Measurements from ENCODE around the gene SH3TC1.

SH3TC1 gene

GRCh38 chr4:8255698-8256441 lies 56.8 kb downstream of the SH3TC1 start:
- POLR2A ChIA-PET, result no interaction called here
- H3K4me3 ChIP-seq (ENCODE audit: low read depth, low read length), result no peak overlapping the region
- TF ChIP-seq CTCF (IDR thresholded peaks at IDR 0.05; ENCODE audit: insufficient read depth, low read length, missing control alignments), result no peak
- DNase-seq (ENCODE audit: low read depth, low spot score), result no peak
- CTCF ChIA-PET, result interaction anchor here (1.2 to 1.4 kb wide), 2 partner anchors 14 to 147 kb away, joined by 3 to 4 read pairs; no protein-coding TSS in a partner anchor

- ChIA-PET CTCF (interaction anchor here (0.7 to 2.3 kb wide), 3 partner anchors 16 to 152 kb away, joined by 3 to 7 read pairs (median 4); no protein-coding TSS in a partner anchor), POLR2A (no interaction called here)
- no peak for TF ChIP-seq CTCF (IDR thresholded peaks at IDR 0.05; ENCODE audit: insufficient read depth, low read length, missing control alignments)
- no peak overlapping the region for H3K4me3 ChIP-seq (ENCODE audit: low read depth, low read length)
- no peak for DNase-seq (ENCODE audit: low read depth, low spot score)
These were observed 58.8 kb downstream of the SH3TC1 start for GRCh38 chr4:8257854-8258253.

GRCh38 chr4:8258552-8259212 lies 59.6 kb downstream of the SH3TC1 start:
- CTCF ChIA-PET, result interaction anchor here (0.7 to 2.3 kb wide), 3 partner anchors 16 to 145 kb away, joined by 3 to 7 read pairs (median 4); no protein-coding TSS in a partner anchor
- TF ChIP-seq CTCF (IDR thresholded peaks at IDR 0.05; ENCODE audit: insufficient read depth, low read length, missing control alignments), result no peak
- POLR2A ChIA-PET, result no interaction called here
- no peak overlapping the region for H3K4me3 ChIP-seq (ENCODE audit: low read depth, low read length)
- DNase-seq (ENCODE audit: low read depth, low spot score), result no peak

GRCh38 chr4:8259743-8260430 lies 60.8 kb downstream of the SH3TC1 start:
- POLR2A ChIA-PET, result interaction anchor here (0.6 to 1.1 kb wide), 2 partner anchors 10 to 15 kb away, joined by 3 to 4 read pairs; partner anchors contain the start of gene HTRA3
- no peak overlapping the region for H3K4me3 ChIP-seq (ENCODE audit: low read depth, low read length)
- no peak for DNase-seq (ENCODE audit: low read depth, low spot score)
- no peak for TF ChIP-seq CTCF (IDR thresholded peaks at IDR 0.05; ENCODE audit: insufficient read depth, low read length, missing control alignments)
- CTCF ChIA-PET, result interaction anchor here (0.7 to 2.3 kb wide), 5 partner anchors 9 to 145 kb away, joined by 3 to 7 read pairs (median 3); no protein-coding TSS in a partner anchor

- H3K4me3 ChIP-seq (ENCODE audit: low read depth, low read length), result no peak overlapping the region
- ChIA-PET POLR2A (interaction anchor here (1.1 kb wide), 1 partner anchor 9 kb away, joined by 4 read pairs; the partner anchor contains the start of gene HTRA3), CTCF (interaction anchor here (0.7 to 1.4 kb wide), 6 partner anchors 10 to 144 kb away, joined by 3 to 6 read pairs (median 3); no protein-coding TSS in a partner anchor)
- DNase-seq (ENCODE audit: low read depth, low spot score), result no peak
- TF ChIP-seq CTCF (IDR thresholded peaks at IDR 0.05; ENCODE audit: insufficient read depth, low read length, missing control alignments), result no peak
These were observed 61.6 kb downstream of the SH3TC1 start for GRCh38 chr4:8260656-8261111.
